Measurements from ENCODE around the gene NOA1. TPM values are rescaled to one million over a fixed set of nuclear protein-coding genes. Genes with fewer than 3 reads are reported as not detected.

The NOA1 gene
- total and polyA plus RNA-seq, 2 donors from 2014 or later, result 8.7 to 14.2 TPM

GRCh38 chr4:56990109-56990905 lies 12.9 kb upstream of the NOA1 start:
- H3K36me3 ChIP-seq (ENCODE audit: control insufficient read depth in 2 of 3, insufficient read depth in 3 of 3, low read length in 3 of 3), result peaks cover 2 to 45% (median 22%) of the 10 kb centered on the region in 3 donors
- H3K4me1 ChIP-seq (ENCODE audit: control insufficient read depth in 2 of 3, insufficient read depth in 2 of 3, low read depth in 1 of 3, low read length in 3 of 3), result no peaks in the 10 kb centered on the region
- H3K27ac ChIP-seq (ENCODE audit: low read depth in 2 of 2, low read length in 2 of 2), result no peak overlapping the region
- H3K4me3 ChIP-seq (ENCODE audit: low read length in 3 of 3), result no peak overlapping the region
- no peak overlapping the region for H3K9ac ChIP-seq (ENCODE audit: low read length in 3 of 3)
- no peak for FAIRE-seq
- H3K27me3 ChIP-seq (ENCODE audit: control insufficient read depth, insufficient read depth, low read length), result no peaks in the 10 kb centered on the region
- no peak for DNase-seq
- H3K9me3 ChIP-seq (ENCODE audit: control insufficient read depth in 2 of 3, insufficient read depth in 1 of 3, low read length in 3 of 3), result no peaks in the 10 kb centered on the region
- TF ChIP-seq CTCF (IDR thresholded peaks at IDR 0.05; ENCODE audit: borderline replicate concordance, extremely low read depth, insufficient read depth), result no peak
- intact Hi-C loops (cut with DNase I), result no loop called here

DNA sequence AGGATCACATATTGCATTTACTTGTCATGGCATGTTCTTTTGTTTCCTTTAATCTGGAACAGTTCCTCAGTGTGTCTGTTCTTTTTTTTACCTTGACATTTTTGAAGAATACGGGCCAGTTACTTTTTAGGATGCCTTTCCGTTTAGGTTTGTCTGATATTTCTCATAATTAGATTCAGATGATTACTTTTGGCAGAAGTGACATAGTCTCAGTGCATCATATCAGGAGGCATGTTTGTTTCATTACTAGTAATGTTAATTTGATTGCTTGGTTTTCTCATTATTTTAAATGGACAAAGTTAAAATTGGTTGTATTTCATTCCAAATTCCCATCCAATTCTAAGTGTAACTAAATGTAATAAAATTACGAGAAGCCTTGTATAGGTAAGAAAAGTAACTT lies 9.5 kb upstream of the NOA1 start:
- H3K9me3 ChIP-seq (ENCODE audit: control insufficient read depth in 2 of 3, insufficient read depth in 1 of 3, low read length in 3 of 3), result no peaks in the 10 kb centered on the region
- no peak overlapping the region for H3K4me3 ChIP-seq (ENCODE audit: low read length in 3 of 3)
- no peak overlapping the region for H3K9ac ChIP-seq (ENCODE audit: low read length in 3 of 3)
- intact Hi-C loops (cut with DNase I), result no loop called here
- FAIRE-seq, result no peak
- no peaks in the 10 kb centered on the region for H3K4me1 ChIP-seq (ENCODE audit: control insufficient read depth in 2 of 3, insufficient read depth in 2 of 3, low read depth in 1 of 3, low read length in 3 of 3)
- no peak overlapping the region for H3K27ac ChIP-seq (ENCODE audit: low read depth in 2 of 2, low read length in 2 of 2)
- no peaks in the 10 kb centered on the region for H3K27me3 ChIP-seq (ENCODE audit: control insufficient read depth, insufficient read depth, low read length)
- peaks cover 2 to 39% (median 13%) of the 10 kb centered on the region in 3 donors for H3K36me3 ChIP-seq (ENCODE audit: control insufficient read depth in 2 of 3, insufficient read depth in 3 of 3, low read length in 3 of 3)
- TF ChIP-seq CTCF (IDR thresholded peaks at IDR 0.05; ENCODE audit: borderline replicate concordance, extremely low read depth, insufficient read depth), result no peak
- no peak for DNase-seq

DNA sequence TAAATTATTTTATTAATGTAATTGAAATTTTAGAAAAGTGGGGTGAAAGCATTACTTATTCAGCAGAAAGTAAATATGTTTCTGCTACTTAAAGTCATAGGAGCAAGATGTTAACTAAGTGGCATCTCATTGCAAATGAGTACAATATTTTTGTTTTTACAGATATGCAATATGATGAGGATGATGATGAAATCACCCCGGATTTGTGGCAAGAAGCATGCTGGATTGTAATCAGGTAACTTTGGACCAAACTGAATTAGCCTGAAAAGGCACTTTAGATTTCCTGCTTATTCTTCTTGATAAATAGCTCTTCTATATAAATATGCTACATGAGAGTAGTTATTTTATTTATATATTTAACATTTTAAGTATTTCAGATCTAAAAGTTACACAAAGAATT lies 8.8 kb upstream of the NOA1 start:
- H3K36me3 ChIP-seq (ENCODE audit: control insufficient read depth in 2 of 3, insufficient read depth in 3 of 3, low read length in 3 of 3), result peaks cover 2 to 32% (median 13%) of the 10 kb centered on the region in 3 donors
- no peaks in the 10 kb centered on the region for H3K4me1 ChIP-seq (ENCODE audit: control insufficient read depth in 2 of 3, insufficient read depth in 2 of 3, low read depth in 1 of 3, low read length in 3 of 3)
- intact Hi-C loops (cut with DNase I), result no loop called here
- no peak for FAIRE-seq
- no peak for TF ChIP-seq CTCF (IDR thresholded peaks at IDR 0.05; ENCODE audit: borderline replicate concordance, extremely low read depth, insufficient read depth)
- H3K27ac ChIP-seq (ENCODE audit: low read depth in 2 of 2, low read length in 2 of 2), result no peak overlapping the region
- no peaks in the 10 kb centered on the region for H3K9me3 ChIP-seq (ENCODE audit: control insufficient read depth in 2 of 3, insufficient read depth in 1 of 3, low read length in 3 of 3)
- H3K9ac ChIP-seq (ENCODE audit: low read length in 3 of 3), result no peak overlapping the region
- DNase-seq, result no peak
- H3K4me3 ChIP-seq (ENCODE audit: low read length in 3 of 3), result no peak overlapping the region
- H3K27me3 ChIP-seq (ENCODE audit: control insufficient read depth, insufficient read depth, low read length), result no peaks in the 10 kb centered on the region
